ENCODE results near the gene CDC42BPA. TPM values are rescaled to one million over a fixed set of nuclear protein-coding genes. Genes with fewer than 3 reads are reported as not detected.

Gene CDC42BPA
- total and polyA plus RNA-seq, 9 of the 15 experiments (the other 6 are each of a cell fraction or from before 2014, with no cell fraction given): 8.0 to 77.5 (median 52.1) TPM

- Histone ChIP-seq H3K4me1 (replicated peaks in 1 of 2; ENCODE audit: control insufficient read depth in 2 of 2, insufficient read depth in 2 of 2, low read length in 2 of 2) (peaks cover 9 to 15% of the 10 kb centered on the region in 2 experiments; a peak in 4 of 5 replicates), H3K79me2 (ENCODE audit: control insufficient read depth, insufficient read depth, low read length) (peaks cover 31% of the 10 kb centered on the region), H4K20me1 (replicated peaks; ENCODE audit: control insufficient read depth, insufficient read depth, low read length) (no peaks in the 10 kb centered on the region; the same call in 1 of the 2 replicates), H3K27me3 (ENCODE audit: control insufficient read depth in 2 of 2, insufficient read depth in 2 of 2, low read length in 2 of 2) (no peaks in the 10 kb centered on the region), H3K27ac (ENCODE audit: extremely low read depth, low read depth, low read length) (no peak overlapping the region), H3K4me3 (no peak overlapping the region), H3K9me1 (ENCODE audit: control insufficient read depth, insufficient read depth, low read length) (no peaks in the 10 kb centered on the region), H3K36me3 (ENCODE audit: control insufficient read depth, insufficient read depth, low read length) (no peaks in the 10 kb centered on the region), H3K9ac (ENCODE audit: insufficient read depth in 1 of 2, low read depth in 2 of 2, low read length in 2 of 2) (no peak overlapping the region), H3K9me3 (replicated peaks; ENCODE audit: control insufficient read depth, insufficient read depth, low read depth, low read length) (no peaks in the 10 kb centered on the region; the same call in 1 of the 2 replicates), H3K4me2 (ENCODE audit: insufficient read depth, low read length) (no peak overlapping the region), H2AFZ (ENCODE audit: low read depth, low read length) (peak overlapping the region; percentile 18; the same call in 1 of the 2 replicates)
- FAIRE-seq (no peak), ATAC-seq (no peak), DNase-seq (ENCODE audit: extremely low read depth in 1 of 4, low spot score in 3 of 4) (no peak)
- BruUV-seq (replicated peaks): no TSS peak
- 86% methylated on average over 4 of the region's 4 CpGs for WGBS (ENCODE audit: insufficient coverage, low coverage, missing lambda C conversion rate)
- in situ Hi-C loops (cut with MboI) (no loop called here), intact Hi-C loops (cut with micrococcal nuclease) (no loop called here)
- ChIA-PET CTCF (ENCODE audit: low intra/inter-chr PET ratio) (no interaction called here), POLR2A (interaction anchor here (1.5 to 3.3 kb wide), 2 partner anchors 10 to 15 kb away, joined by 9 to 31 read pairs; no protein-coding TSS in a partner anchor)
- TF ChIP-seq NR3C1 (CRISPR knock-in tag; IDR thresholded peaks at IDR 0.05) (no peak), CREB3L1 (IDR thresholded peaks at IDR 0.05; ENCODE audit: borderline replicate concordance, low read depth) (no peak), SAFB2 (IDR thresholded peaks at IDR 0.05; ENCODE audit: borderline replicate concordance, low read depth, low read length, severe bottlenecking) (no peak), ESRRB (CRISPR knock-in tag; IDR thresholded peaks at IDR 0.05; ENCODE audit: borderline replicate concordance) (no peak)
These were observed 2.2 kb upstream of the CDC42BPA start for GRCh38 chr1:227320476-227320875.
